Dendritic cell treated with granulocyte-macrophage colony-stimulating factor and Interleukin-4, amounts not matched to agents 40 ng/mL and 50 ng/mL, for 4 days (primary cell): ENCODE data around the gene SHISA4.
"Not testable (repeated sequence)": the region's sequence is repeated elsewhere in the genome, so short reads cannot be mapped to it uniquely, and the experiment has no call there.

ENCODE experiments used
- H3K27ac Mint-ChIP-seq: one replicate; pipeline ENCODE4 v1.8.0; 2022; ENCODE audit warnings: mild to moderate bottlenecking, mixed read lengths
- H3K27me3 Mint-ChIP-seq: one replicate; pipeline ENCODE4 v1.8.0; 2022; ENCODE audit warnings: mild to moderate bottlenecking, mixed read lengths
- H3K36me3 Mint-ChIP-seq: one replicate; pipeline ENCODE4 v1.8.0; 2022; ENCODE audit warnings: low read depth, mixed read lengths
- H3K4me1 Mint-ChIP-seq: one replicate; pipeline ENCODE4 v1.8.0; 2022; ENCODE audit warnings: low read depth, mixed read lengths
- H3K4me3 Mint-ChIP-seq: one replicate; pipeline ENCODE4 v1.8.0; 2022; ENCODE audit warnings: mild to moderate bottlenecking, moderate library complexity, mixed read lengths
- H3K9me3 Mint-ChIP-seq: one replicate; pipeline ENCODE4 v1.8.0; 2022; ENCODE audit warnings: mixed read lengths
- intact Hi-C: fragments of 100-400 bp; cut with micrococcal nuclease; formaldehyde crosslinking; loops from one replicate; pipeline ENCODE4 v1.15.0; 2022

The SHISA4 gene

GRCh38 chr1:201939148-201939547, 50.5 kb downstream of the SHISA4 start:
- intact Hi-C loops, result no loop called here

GRCh38 chr1:201939574-201939973, 50.9 kb downstream of the SHISA4 start:
- intact Hi-C loops, result no loop called here
- peaks cover 22% of the 10 kb centered on the region for H3K27me3 Mint-ChIP-seq
- no peak overlapping the region for H3K4me3 Mint-ChIP-seq
- no peaks in the 10 kb centered on the region for H3K9me3 Mint-ChIP-seq
- no peaks in the 10 kb centered on the region for H3K36me3 Mint-ChIP-seq
- peaks cover 10% of the 10 kb centered on the region for H3K4me1 Mint-ChIP-seq
- no peak overlapping the region for H3K27ac Mint-ChIP-seq

More at GRCh38 chr1:201939148-201939547, 50.5 kb downstream of the SHISA4 start:
- Mint-ChIP-seq H3K9me3 (no peaks in the 10 kb centered on the region), H3K4me1 (peaks cover 10% of the 10 kb centered on the region), H3K36me3 (no peaks in the 10 kb centered on the region), H3K4me3 (no peak overlapping the region), H3K27me3 (peaks cover 22% of the 10 kb centered on the region), H3K27ac (no peak overlapping the region)

DNA sequence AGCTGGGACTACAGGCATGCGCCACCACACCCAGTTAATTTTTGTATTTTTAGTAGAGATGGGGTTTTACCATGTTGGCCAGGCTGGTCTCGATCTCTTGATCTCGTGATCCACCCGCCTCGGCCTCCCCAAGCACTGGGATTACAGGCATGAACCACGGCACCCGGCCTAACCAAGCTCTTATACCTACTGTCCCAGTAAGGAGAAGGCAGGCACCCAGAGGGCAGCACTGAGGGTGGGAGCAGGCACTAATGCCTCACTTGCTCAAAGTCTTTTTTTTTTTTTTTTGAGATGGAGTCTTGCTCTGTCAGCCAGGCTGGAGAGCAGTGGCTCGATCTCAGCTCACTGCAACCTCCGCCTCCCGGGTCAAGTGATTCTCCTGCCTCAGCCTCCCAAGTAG, 51.6 kb downstream of the SHISA4 start:
- H3K4me1 Mint-ChIP-seq, result peaks cover 13% of the 10 kb centered on the region
- H3K9me3 Mint-ChIP-seq, H3K36me3 Mint-ChIP-seq, H3K27ac Mint-ChIP-seq, intact Hi-C loops, H3K4me3 Mint-ChIP-seq: not testable (repeated sequence)
- H3K27me3 Mint-ChIP-seq, result peaks cover 24% of the 10 kb centered on the region

DNA sequence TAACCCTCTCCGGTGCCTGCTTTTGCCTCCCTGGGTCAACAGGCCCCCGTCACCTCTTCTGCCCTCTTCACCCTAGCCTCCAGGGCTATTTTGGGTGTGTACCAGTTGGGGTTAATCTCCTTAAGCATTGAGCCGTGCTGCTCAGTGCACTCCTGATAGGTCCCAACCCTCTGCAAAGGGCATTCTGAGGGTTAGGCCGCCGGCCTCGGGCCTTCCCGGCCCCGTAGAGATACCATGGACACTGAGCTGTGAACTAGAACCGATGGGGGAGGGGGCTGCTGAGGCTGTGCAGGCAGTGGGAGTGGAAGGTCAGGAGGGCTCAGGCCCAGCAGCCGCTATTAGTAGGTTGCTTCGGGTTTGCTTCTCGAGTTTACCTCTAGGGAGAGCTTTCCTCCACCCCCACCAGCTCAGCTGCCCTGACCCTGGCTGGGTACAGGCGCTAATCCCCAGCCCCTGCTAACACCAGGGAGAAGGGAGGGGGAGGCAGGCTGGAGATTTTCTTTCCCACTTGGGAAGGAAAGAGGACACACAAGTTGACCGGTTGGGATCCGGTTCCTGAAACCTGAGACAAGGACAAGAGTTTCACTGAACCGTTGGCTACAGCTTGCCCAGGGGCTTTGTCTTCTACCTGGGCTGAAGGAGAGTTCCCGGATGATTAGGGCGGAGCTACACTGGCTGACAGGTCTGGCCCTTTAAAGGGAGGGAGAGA, 52.9 kb downstream of the SHISA4 start:
- H3K4me3 Mint-ChIP-seq, result no peak overlapping the region

GRCh38 chr1:201942129-201942495, 53.4 kb downstream of the SHISA4 start:
- intact Hi-C loops, result no loop called here
- Mint-ChIP-seq H3K36me3 (no peaks in the 10 kb centered on the region), H3K27ac (no peak overlapping the region), H3K4me1 (peaks cover 27% of the 10 kb centered on the region), H3K27me3 (peaks cover 40% of the 10 kb centered on the region), H3K4me3 (no peak overlapping the region), H3K9me3 (no peaks in the 10 kb centered on the region)

More for the DNA sequence above, 52.9 kb downstream of the SHISA4 start:
- intact Hi-C loops, result no loop called here
- Mint-ChIP-seq H3K27ac (no peak overlapping the region), H3K27me3 (peaks cover 34% of the 10 kb centered on the region), H3K9me3 (no peaks in the 10 kb centered on the region), H3K36me3 (no peaks in the 10 kb centered on the region), H3K4me1 (peaks cover 23% of the 10 kb centered on the region)
